K562 (cell line): ENCODE data around the gene MAP3K7. TPM values are rescaled to one million over a fixed set of nuclear protein-coding genes. Genes with fewer than 3 reads are reported as not detected.

Experiments
- AFF1 ChIP-seq, 2 experiments: fragments of 450-650 bp; IDR thresholded peaks; 2 replicates each; pipeline ENCODE4 v1.6.1; 2018; ENCODE audit warnings: mild to moderate bottlenecking in 2 of 2, low read depth in 1 of 2; ENCODE audit not compliant: partially characterized antibody in 2 of 2
- HMG20A ChIP-seq: fragments of 450-650 bp; formaldehyde crosslinking; conservative IDR thresholded peaks from 2 replicates; pipeline ENCODE4 v1.4.0; 2020; ENCODE audit warnings: mild to moderate bottlenecking, mixed read lengths
- HOMEZ ChIP-seq: fragments of 250-450 bp; sonication (Bioruptor Pico); IDR thresholded peaks from 2 replicates; pipeline ENCODE4 v1.4.0; 2020; ENCODE audit warnings: mild to moderate bottlenecking, moderate library complexity
- JUND ChIP-seq, 2 experiments: IDR thresholded peaks; 2 replicates in 1 of 2; 3 replicates in 1 of 2; pipeline ENCODE4 v1.6.1; 2011; ENCODE audit warnings: borderline replicate concordance in 2 of 2, low read depth in 2 of 2, low read length in 2 of 2, improper control_type of control experiment in 1 of 2, missing biosample characterization in 1 of 2, missing genetic modification characterization in 1 of 2, missing genetic modification reagents in 1 of 2
- MBD1 ChIP-seq: fragments of 250-450 bp; sonication (Bioruptor Pico); IDR thresholded peaks from 2 replicates; pipeline ENCODE4 v1.8.0; 2022; ENCODE audit warnings: inconsistent platforms
- NFIC ChIP-seq: fragments of 450-650 bp; IDR thresholded peaks from 2 replicates; pipeline ENCODE4 v1.6.1; 2017; ENCODE audit warnings: mild to moderate bottlenecking, inconsistent platforms
- PTRF ChIP-seq: fragments of 450-650 bp; IDR thresholded peaks from 2 replicates; pipeline ENCODE4 v1.6.1; 2016; ENCODE audit warnings: mild to moderate bottlenecking, missing genetic modification characterization, missing compliant biosample characterization
- PTTG1 ChIP-seq: fragments of 450-650 bp; IDR thresholded peaks from 2 replicates; pipeline ENCODE4 v1.6.1; 2016; ENCODE audit warnings: low read depth, mild to moderate bottlenecking, missing genetic modification characterization, missing compliant biosample characterization
- USF2 ChIP-seq: sonication (generic); formaldehyde crosslinking; IDR thresholded peaks from 2 replicates; pipeline ENCODE4 v1.5.0; 2020; ENCODE audit warnings: missing genetic modification reagents
- ZC3H11A ChIP-seq: IDR thresholded peaks from 2 replicates; pipeline ENCODE4 v1.6.1; 2012; ENCODE audit warnings: low read depth, low read length, improper control_type of control experiment
- ZNF175 ChIP-seq: fragments of 200-800 bp; sonication (Bioruptor generic); IDR thresholded peaks from 2 replicates; pipeline ENCODE4 v1.6.1; 2016; ENCODE audit warnings: low read depth, mild to moderate bottlenecking, missing genetic modification characterization, missing compliant biosample characterization
- ZNF197 ChIP-seq: fragments of 200-800 bp; sonication (Bioruptor generic); IDR thresholded peaks from 2 replicates; pipeline ENCODE4 v1.6.1; 2016; ENCODE audit warnings: low read depth, missing genetic modification characterization, missing compliant biosample characterization
- ZNF431 ChIP-seq: sonication (generic); formaldehyde crosslinking; IDR thresholded peaks from 2 replicates; pipeline ENCODE4 v1.8.0; 2022; ENCODE audit warnings: mild to moderate bottlenecking, missing genetic modification reagents
- ZNF512 ChIP-seq: IDR thresholded peaks from 2 replicates; pipeline ENCODE4 v1.6.1; 2016; ENCODE audit warnings: missing genetic modification characterization, missing compliant biosample characterization
- ZNF57 ChIP-seq: fragments of 450-650 bp; formaldehyde crosslinking; IDR thresholded peaks from 2 replicates; pipeline ENCODE4 v1.4.0; 2020; ENCODE audit warnings: mild to moderate bottlenecking, moderate library complexity
- ZNF699 ChIP-seq: fragments of 250-450 bp; sonication (Bioruptor Pico); IDR thresholded peaks from 2 replicates; pipeline ENCODE4 v1.8.0; 2021; ENCODE audit warnings: mild to moderate bottlenecking, moderate library complexity; ENCODE audit not compliant: insufficient replicate concordance
- polyA plus RNA-seq, 8 experiments: library from polyadenylated mRNA; depleted of rRNA in 4 of 8; stranded (reverse) in 5 of 8; unstranded in 3 of 8; fragments of >200 nt; fragmentation: Nextera tagmentation in 2 of 8; fragmentation: Illumina TruSeq in 1 of 8; extraction: Ambion mirVana in 2 of 8; extraction: Trizol in 1 of 8; gene quantifications; 2 replicates each; pipeline versions ENCODE4 v1.2.1 to v1.2.3, GENCODE V29; 2011 to 2014; ENCODE audit warnings: inconsistent platforms in 1 of 8, missing spikeins in 1 of 8
- total RNA-seq, 7 experiments: library from RNA; depleted of rRNA in 6 of 7; stranded (reverse); fragments of >200 nt in 6 of 7; fragmentation: Illumina TruSeq in 2 of 7; extraction: Trizol in 2 of 7; gene quantifications; 2 replicates each; pipeline versions ENCODE4 v1.2.1 to v1.2.3, GENCODE V29; 2011 to 2021; ENCODE audit warnings: low replicate concordance in 1 of 7

The MAP3K7 gene
- total and polyA plus RNA-seq, 9 of the 15 experiments (the other 6 are each of a cell fraction or from before 2014, with no cell fraction given) = 13.4 to 60.9 (median 34.8) TPM

DNA sequence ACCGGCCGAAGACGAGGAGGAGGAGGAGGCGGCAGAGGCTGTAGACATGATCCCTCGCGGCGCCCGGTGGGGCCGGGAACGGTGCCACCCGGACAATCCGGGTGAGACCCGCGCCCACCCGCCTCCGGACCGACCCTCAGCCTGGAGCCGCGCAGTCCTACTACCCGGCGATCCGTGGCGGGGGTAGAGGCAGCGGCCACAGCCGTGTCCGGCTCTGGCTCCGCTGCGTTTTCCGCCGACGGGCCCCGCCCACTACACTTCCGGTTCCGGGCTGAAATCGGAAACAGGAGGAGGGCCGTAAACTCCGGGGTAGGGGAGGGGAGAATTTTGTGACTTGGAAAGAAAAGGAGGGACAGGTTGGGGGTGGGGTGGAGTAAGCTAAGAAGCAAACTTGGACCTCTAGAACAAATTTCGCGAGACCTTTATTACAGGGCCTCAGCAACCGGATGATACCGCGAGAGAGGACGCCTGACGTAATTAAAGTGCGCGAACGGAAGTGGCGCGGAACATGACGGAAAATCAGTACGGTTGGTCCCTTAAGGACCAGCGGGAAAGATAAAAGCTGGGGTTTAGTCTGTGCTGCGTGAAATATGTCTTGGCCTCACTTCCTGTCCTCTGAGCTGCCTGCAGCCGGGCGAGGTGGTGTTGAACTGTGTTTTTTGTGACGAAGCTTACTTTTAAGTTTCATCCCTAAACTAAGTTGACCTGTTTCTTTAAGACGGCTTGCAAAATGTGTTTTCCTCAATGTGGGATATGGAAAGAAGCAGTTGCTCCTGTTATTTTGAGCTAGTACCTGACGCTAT lies at the start of gene MAP3K7 (continued):
- peak in 1 of 2 experiments; percentile 94 for TF ChIP-seq AFF1 (IDR thresholded peaks at IDR 0.05; ENCODE audit: low read depth in 1 of 2, partially characterized antibody in 2 of 2)
- TF ChIP-seq ZNF699 (CRISPR knock-in tag) = no peak
- TF ChIP-seq ZNF175 (CRISPR knock-in tag) = no peak
- TF ChIP-seq MBD1 (CRISPR knock-in tag) = no peak
- TF ChIP-seq HOMEZ = no peak
- no peak for TF ChIP-seq ZNF197
- no peak for TF ChIP-seq HMG20A (CRISPR knock-in tag)
- peak; percentile 58 for TF ChIP-seq JUND (IDR thresholded peaks at IDR 0.05; ENCODE audit: borderline replicate concordance, low read depth, low read length)
- TF ChIP-seq JUND (tag; IDR thresholded peaks at IDR 0.05; ENCODE audit: borderline replicate concordance, low read depth, low read length) = no peak
- no peak for TF ChIP-seq PTRF (tag)
- no peak for TF ChIP-seq ZC3H11A
- TF ChIP-seq NFIC = no peak
- no peak for TF ChIP-seq USF2 (CRISPR knock-in tag)
- no peak for TF ChIP-seq ZNF512
- no peak for TF ChIP-seq PTTG1 (tag)
- TF ChIP-seq ZNF57 (CRISPR knock-in tag) = no peak
- TF ChIP-seq ZNF431 = no peak
